ENCODE results near the gene TMEM140. TPM values are rescaled to one million over a fixed set of nuclear protein-coding genes. Genes with fewer than 3 reads are reported as not detected.
A peak's percentile ranks its signal among the peaks of the same experiment; 100 is the strongest.

TMEM140 gene
- total and polyA plus RNA-seq, 8 donors, result 2.7 to 14.3 (median 4.7) TPM

GRCh38 chr7:135185471-135186260 lies 37.8 kb downstream of the TMEM140 start:
- WGBS, 2 donors, result 83 to 87% methylated on average over 7 of the region's 7 CpGs
- FAIRE-seq, result no peak

GRCh38 chr7:135186261-135186540 lies 38.3 kb downstream of the TMEM140 start:
- intact Hi-C loops (cut with DNase I), result no loop called here
- H3K27me3 ChIP-seq, result no peaks in the 10 kb centered on the region
- peaks cover 7 to 68% (median 28%) of the 10 kb centered on the region in 3 donors for H3K36me3 ChIP-seq
- 98 to 100% methylated on average over 3 of the region's 3 CpGs for WGBS, 2 donors
- DNase-seq (no peak), ATAC-seq (no peak), FAIRE-seq (no peak)
- no peak for TF ChIP-seq CTCF (IDR thresholded peaks at IDR 0.05)
- peaks cover 0 to 16% (median 8%) of the 10 kb centered on the region in 3 donors for H3K4me1 ChIP-seq
- H3K9me3 ChIP-seq, result no peaks in the 10 kb centered on the region
- H3K4me3 ChIP-seq, result no peak overlapping the region
- H3K27ac ChIP-seq, result no peak overlapping the region

More at GRCh38 chr7:135185471-135186260, 37.8 kb downstream of the TMEM140 start:
- Histone ChIP-seq H3K4me3 (no peak overlapping the region), H3K9me3 (no peaks in the 10 kb centered on the region), H3K4me1 (peaks cover 0 to 16% (median 8%) of the 10 kb centered on the region in 3 donors), H3K27ac (no peak overlapping the region), H3K27me3 (no peaks in the 10 kb centered on the region), H3K36me3 (peaks cover 7 to 68% (median 28%) of the 10 kb centered on the region in 3 donors)
- DNase-seq, result no peak
- ATAC-seq, result no peak
- intact Hi-C loops (cut with DNase I), result no loop called here
- TF ChIP-seq CTCF (IDR thresholded peaks at IDR 0.05), result no peak

- intact Hi-C loops (cut with DNase I), result no loop called here
- H3K27ac ChIP-seq, result no peak overlapping the region
- H3K4me3 ChIP-seq, result no peak overlapping the region
- no peaks in the 10 kb centered on the region for H3K27me3 ChIP-seq
- no peak for FAIRE-seq
- peaks cover 0 to 16% (median 8%) of the 10 kb centered on the region in 3 donors for H3K4me1 ChIP-seq
- no peak for TF ChIP-seq CTCF (IDR thresholded peaks at IDR 0.05)
- no peak for DNase-seq
- no peaks in the 10 kb centered on the region for H3K9me3 ChIP-seq
- 86 to 90% methylated on average over 12 of the region's 12 CpGs for WGBS, 2 donors
- H3K36me3 ChIP-seq, result peaks cover 7 to 68% (median 28%) of the 10 kb centered on the region in 3 donors
- ATAC-seq, result no peak
Observed at GRCh38 chr7:135186841-135187253, 39.0 kb downstream of the TMEM140 start.

GRCh38 chr7:135188298-135188984 lies 40.6 kb downstream of the TMEM140 start:
- no peaks in the 10 kb centered on the region for H3K9me3 ChIP-seq
- 67 to 69% methylated on average over 12 of the region's 12 CpGs for WGBS, 2 donors
- DNase-seq, result peak in 2 of 6 donors; percentile 52 to 53
- H3K4me1 ChIP-seq, result peaks cover 0 to 16% (median 8%) of the 10 kb centered on the region in 3 donors
- intact Hi-C loops (cut with DNase I), result no loop called here
- no peak overlapping the region for H3K4me3 ChIP-seq
- no peak for FAIRE-seq
- no peaks in the 10 kb centered on the region for H3K27me3 ChIP-seq
- peaks cover 7 to 67% (median 19%) of the 10 kb centered on the region in 3 donors for H3K36me3 ChIP-seq
- H3K27ac ChIP-seq, result peak overlapping the region in 2 of 4 donors; percentile 46 to 67
- TF ChIP-seq CTCF (IDR thresholded peaks at IDR 0.05), result no peak
- peak; percentile 1 to 26 (median 6) for ATAC-seq
